Lower leg skin (tissue), 3 donors: ENCODE data around the gene ARHGAP15.

ENCODE experiments used
- POLR2A ChIP-seq, 2 donors: fragments of 450-650 bp; IDR thresholded peaks; one replicate each; pipeline ENCODE4 v1.6.1; 2016 to 2017; ENCODE audit warnings: antibody characterized with exemption in 2 of 2, mild to moderate bottlenecking in 1 of 2, moderate library complexity in 1 of 2
- TF ChIP-seq, protein P1 (sequence below), 3 donors: fragments of 450-650 bp; IDR thresholded peaks; one replicate each; pipeline ENCODE4 v1.5.1; 2016; ENCODE audit warnings: antibody characterized with exemption in 3 of 3, mild to moderate bottlenecking in 3 of 3, moderate library complexity in 2 of 3

DNA sequence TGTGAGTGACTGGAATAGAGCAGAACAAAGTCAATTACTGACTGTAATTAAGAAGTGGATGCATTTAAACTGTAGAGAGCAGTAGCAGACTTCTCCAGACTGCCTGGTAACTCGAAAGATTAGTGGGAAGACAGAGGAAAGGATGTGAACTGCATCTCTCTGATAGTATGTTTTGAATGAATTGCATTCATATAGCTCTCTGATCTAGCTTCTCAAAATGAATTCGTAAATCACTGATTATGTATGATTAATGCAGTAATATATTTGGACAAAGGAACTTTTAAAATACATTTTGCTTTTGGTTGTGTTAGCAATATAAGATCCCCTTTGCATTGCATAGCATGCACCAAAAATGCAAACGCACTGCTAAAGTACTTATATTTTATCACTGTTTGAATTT, 304.0 kb downstream of the ARHGAP15 start:
- TF ChIP-seq, protein P1, sequence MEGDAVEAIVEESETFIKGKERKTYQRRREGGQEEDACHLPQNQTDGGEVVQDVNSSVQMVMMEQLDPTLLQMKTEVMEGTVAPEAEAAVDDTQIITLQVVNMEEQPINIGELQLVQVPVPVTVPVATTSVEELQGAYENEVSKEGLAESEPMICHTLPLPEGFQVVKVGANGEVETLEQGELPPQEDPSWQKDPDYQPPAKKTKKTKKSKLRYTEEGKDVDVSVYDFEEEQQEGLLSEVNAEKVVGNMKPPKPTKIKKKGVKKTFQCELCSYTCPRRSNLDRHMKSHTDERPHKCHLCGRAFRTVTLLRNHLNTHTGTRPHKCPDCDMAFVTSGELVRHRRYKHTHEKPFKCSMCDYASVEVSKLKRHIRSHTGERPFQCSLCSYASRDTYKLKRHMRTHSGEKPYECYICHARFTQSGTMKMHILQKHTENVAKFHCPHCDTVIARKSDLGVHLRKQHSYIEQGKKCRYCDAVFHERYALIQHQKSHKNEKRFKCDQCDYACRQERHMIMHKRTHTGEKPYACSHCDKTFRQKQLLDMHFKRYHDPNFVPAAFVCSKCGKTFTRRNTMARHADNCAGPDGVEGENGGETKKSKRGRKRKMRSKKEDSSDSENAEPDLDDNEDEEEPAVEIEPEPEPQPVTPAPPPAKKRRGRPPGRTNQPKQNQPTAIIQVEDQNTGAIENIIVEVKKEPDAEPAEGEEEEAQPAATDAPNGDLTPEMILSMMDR (IDR thresholded peaks at IDR 0.05), result no peak
- TF ChIP-seq POLR2A (IDR thresholded peaks at IDR 0.05), result no peak
